Stomach (tissue), 4 donors: ENCODE results near the gene ANXA8.
"Not testable (repeated sequence)": the region's sequence is repeated elsewhere in the genome, so short reads cannot be mapped to it uniquely, and the experiment has no call there.

Experiments
- CTCF ChIP-seq, 7 experiments: fragments of 450-650 bp in 4 of 7; fragments of 200-600 bp in 3 of 7; sonication (generic) in 3 of 7; IDR thresholded peaks; one replicate each; pipeline ENCODE4 v1.5.1; 2016 to 2019; ENCODE audit warnings: antibody characterized with exemption in 7 of 7, control low read depth in 2 of 7, mild to moderate bottlenecking in 1 of 7
- EP300 ChIP-seq: sonication (generic); formaldehyde crosslinking; IDR thresholded peaks from one replicate; pipeline ENCODE4 v1.6.1; 2017; ENCODE audit warnings: antibody characterized with exemption

GRCh38 chr10:47485943-47486342 is 2.0 kb upstream of the ANXA8 start:
- not testable (repeated sequence) for TF ChIP-seq CTCF (IDR thresholded peaks at IDR 0.05); EP300
